ENCODE results near the gene HIGD1C.

- TF ChIP-seq CTCF (IDR thresholded peaks at IDR 0.05 in 8 of 11, conservative IDR thresholded peaks at IDR 0.05 in 3 of 11) (no peak), POLR2AphosphoS5 (IDR thresholded peaks at IDR 0.05) (no peak), POLR2A (IDR thresholded peaks at IDR 0.05) (no peak)
These were observed 14.7 kb upstream of the HIGD1C start for GRCh38 chr12:50937653-50938052.
